ENCODE results near the gene UBE2R2.
A peak's percentile ranks its signal among the peaks of the same experiment; 100 is the strongest.
"Not testable (repeated sequence)": the region's sequence is repeated elsewhere in the genome, so short reads cannot be mapped to it uniquely, and the experiment has no call there.

Gene UBE2R2

GRCh38 chr9:33816327-33817252 lies at the start of gene UBE2R2:
Gene UBE2R2, plus strand, starts transcription at chr9:33817160. Its CDS starts 598 bp downstream, at chr9:33817758.
- peak; percentile 86 for DNase-seq

- DNase-seq = not testable (repeated sequence)
These were observed 46.6 kb upstream of the UBE2R2 start for GRCh38 chr9:33770156-33770880.

GRCh38 chr9:33773135-33773534 lies 43.8 kb upstream of the UBE2R2 start:
- not testable (repeated sequence) for DNase-seq

GRCh38 chr9:33774074-33774659 lies 42.8 kb upstream of the UBE2R2 start:
- not testable (repeated sequence) for DNase-seq

- DNase-seq = no peak
These were observed 40.4 kb upstream of the UBE2R2 start for GRCh38 chr9:33776578-33776977.

- DNase-seq = no peak
These were observed 38.1 kb upstream of the UBE2R2 start for GRCh38 chr9:33778700-33779351.

GRCh38 chr9:33780276-33780675 lies 36.7 kb upstream of the UBE2R2 start:
- no peak for DNase-seq

DNA sequence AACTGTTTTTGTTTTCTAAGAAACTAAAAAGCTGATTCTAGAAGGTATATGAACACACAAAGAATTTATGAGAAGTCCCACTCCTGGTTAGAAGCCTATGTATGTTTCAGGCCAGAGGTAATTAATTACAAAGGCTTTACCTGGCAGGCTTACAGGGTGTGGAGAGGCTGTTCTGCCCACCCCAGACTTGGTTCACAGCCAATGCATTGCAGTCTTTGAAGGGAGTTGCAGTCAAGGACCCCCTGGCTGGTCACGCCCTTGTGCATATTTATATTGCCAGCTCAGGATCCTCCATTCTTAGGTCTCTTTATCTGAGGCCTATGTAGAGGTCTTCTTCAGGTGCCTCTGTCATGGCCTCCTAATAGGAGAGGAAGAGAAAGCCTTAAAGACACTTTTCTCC lies 35.2 kb upstream of the UBE2R2 start:
- DNase-seq = no peak

GRCh38 chr9:33782395-33783152 lies 34.4 kb upstream of the UBE2R2 start:
- no peak for DNase-seq

DNA sequence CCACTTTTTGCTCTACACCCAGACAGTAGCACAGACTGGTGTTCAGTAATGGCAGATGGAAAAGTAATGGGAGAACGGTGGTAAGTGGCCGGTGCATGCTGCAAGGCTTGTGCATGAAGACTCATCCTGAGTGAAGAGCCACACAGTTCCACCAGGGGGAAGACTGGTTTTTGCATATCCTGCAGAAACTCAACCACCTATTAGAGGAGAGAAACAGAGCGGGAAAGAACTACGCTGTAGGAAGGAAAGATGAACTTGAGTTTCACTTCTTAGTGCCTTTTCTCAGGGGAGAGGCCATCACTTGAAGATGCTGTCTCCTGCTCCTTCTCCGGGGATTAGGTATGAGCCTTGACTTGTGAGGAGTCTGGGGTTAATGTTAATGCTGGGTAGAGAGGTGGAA lies 31.0 kb upstream of the UBE2R2 start:
- DNase-seq = no peak

- DNase-seq = no peak
These were observed 30.3 kb upstream of the UBE2R2 start for GRCh38 chr9:33786681-33787080.

- DNase-seq = no peak
These were observed 29.1 kb upstream of the UBE2R2 start for GRCh38 chr9:33787839-33788238.

GRCh38 chr9:33789429-33789828 lies 27.5 kb upstream of the UBE2R2 start:
- DNase-seq = not testable (repeated sequence)

- no peak for DNase-seq
These were observed 25.8 kb upstream of the UBE2R2 start for GRCh38 chr9:33791117-33791516.

DNA sequence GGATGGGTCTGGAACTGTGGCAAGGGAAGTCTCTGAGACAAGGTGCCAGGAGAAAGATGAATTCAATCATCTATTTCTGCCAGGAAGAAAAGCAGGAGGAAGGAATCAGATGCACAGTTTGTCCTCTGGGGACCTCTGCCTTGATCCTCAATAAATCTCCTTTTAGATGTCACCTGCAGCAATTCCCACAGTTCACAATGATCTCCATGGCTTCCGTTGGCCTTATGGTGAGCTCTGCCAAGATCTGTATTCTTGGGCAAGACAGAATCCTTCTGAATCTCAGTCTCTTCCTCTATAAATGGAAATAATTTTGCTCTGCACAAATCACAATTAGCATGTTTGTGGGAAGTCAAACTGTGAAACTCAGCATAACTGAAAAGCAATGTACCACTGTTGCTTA lies 23.5 kb upstream of the UBE2R2 start:
- not testable (repeated sequence) for DNase-seq

- DNase-seq = no peak
These were observed 22.4 kb upstream of the UBE2R2 start for GRCh38 chr9:33794560-33794959.

GRCh38 chr9:33795281-33795680 lies 21.7 kb upstream of the UBE2R2 start, which contains the start of gene PRSS3:
Gene PRSS3, plus strand, starts transcription at chr9:33795561. Its CDS starts 13 bp downstream, at chr9:33795574.
- DNase-seq = no peak

DNA sequence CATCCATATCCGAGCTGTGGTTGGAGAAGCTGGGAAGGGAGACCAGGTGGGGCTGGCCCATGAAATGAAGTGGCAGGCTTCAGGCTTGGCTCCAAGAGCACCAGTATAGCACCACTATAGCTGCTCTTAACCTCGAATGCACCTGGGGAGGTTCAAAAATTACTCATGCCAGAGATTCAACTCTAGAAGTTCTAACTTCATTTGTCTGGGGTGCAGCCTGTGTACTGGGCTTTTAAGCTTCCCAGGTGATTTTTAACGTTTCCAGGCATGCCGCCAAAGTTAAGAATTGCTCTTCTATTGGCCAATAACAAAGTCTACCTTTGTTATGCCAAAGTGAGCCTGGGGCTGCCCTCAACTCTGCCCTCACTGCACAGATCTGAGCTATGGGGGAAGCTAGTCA lies 21.1 kb upstream of the UBE2R2 start:
- DNase-seq = no peak

- DNase-seq = not testable (repeated sequence)
These were observed 20.3 kb upstream of the UBE2R2 start for GRCh38 chr9:33796679-33797078.

DNA sequence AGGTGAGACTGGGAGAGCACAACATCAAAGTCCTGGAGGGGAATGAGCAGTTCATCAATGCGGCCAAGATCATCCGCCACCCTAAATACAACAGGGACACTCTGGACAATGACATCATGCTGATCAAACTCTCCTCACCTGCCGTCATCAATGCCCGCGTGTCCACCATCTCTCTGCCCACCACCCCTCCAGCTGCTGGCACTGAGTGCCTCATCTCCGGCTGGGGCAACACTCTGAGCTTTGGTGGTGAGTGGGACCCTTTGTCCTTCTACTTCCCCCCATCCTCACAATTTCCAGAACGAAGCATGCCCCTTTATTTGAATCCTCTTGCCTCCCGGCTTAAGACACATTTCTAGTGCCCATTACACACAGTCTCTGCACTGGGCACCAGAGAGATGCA lies 19.1 kb upstream of the UBE2R2 start:
- no peak for DNase-seq

DNA sequence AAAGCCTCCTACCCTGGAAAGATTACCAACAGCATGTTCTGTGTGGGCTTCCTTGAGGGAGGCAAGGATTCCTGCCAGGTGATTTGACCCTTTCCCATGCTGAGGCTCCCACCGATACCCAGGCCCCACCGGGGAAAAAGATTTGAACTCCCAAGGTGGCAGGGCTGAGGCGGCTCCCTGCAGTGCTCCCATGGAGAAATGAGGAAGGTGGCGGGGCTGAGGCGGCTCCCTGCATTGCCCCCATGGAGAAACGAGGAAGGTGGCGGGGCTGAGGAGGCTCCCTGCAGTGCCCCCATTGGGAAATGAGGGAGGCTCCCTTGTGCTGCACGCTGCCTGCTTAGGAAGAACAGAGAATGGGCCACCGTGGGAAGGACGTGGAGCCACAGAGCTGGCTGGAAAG lies 18.4 kb upstream of the UBE2R2 start:
- DNase-seq = no peak
